H9 (cell line): Measurements from ENCODE around the gene TRH. TPM values are rescaled to one million over a fixed set of nuclear protein-coding genes. Genes with fewer than 3 reads are reported as not detected.

Experiments
- DNase-seq: peaks from one replicate; pipeline ENCODE4 v3.0.0-alpha.2; 2017
- H2AFZ ChIP-seq: one replicate; pipeline ENCODE4 v1.6.1; 2013; ENCODE audit warnings: mild to moderate bottlenecking, low read length, control low read depth, moderate library complexity
- H2AK5ac ChIP-seq: 2 replicates; pipeline ENCODE4 v1.6.1; 2013; ENCODE audit warnings: low read length, control low read depth, mixed read lengths; ENCODE audit not compliant: insufficient read length
- H2BK120ac ChIP-seq: one replicate; pipeline ENCODE4 v1.6.1; 2013; ENCODE audit warnings: low read depth, mild to moderate bottlenecking, low read length, control low read depth, inconsistent platforms; ENCODE audit not compliant: poor library complexity, severe bottlenecking
- H2BK12ac ChIP-seq: 2 replicates; pipeline ENCODE4 v1.6.1; 2013; ENCODE audit warnings: low read length, control low read depth, mixed read lengths, low read depth; ENCODE audit not compliant: insufficient read length
- H2BK15ac ChIP-seq: 2 replicates; pipeline ENCODE4 v1.6.1; 2013; ENCODE audit warnings: low read depth, low read length, control low read depth
- H2BK20ac ChIP-seq: one replicate; pipeline ENCODE4 v1.6.1; 2013; ENCODE audit warnings: low read depth, mild to moderate bottlenecking, low read length, control low read depth, inconsistent platforms; ENCODE audit not compliant: poor library complexity, severe bottlenecking
- H2BK5ac ChIP-seq: 2 replicates; pipeline ENCODE4 v1.6.1; 2013; ENCODE audit warnings: low read length, control low read depth, mixed read lengths; ENCODE audit not compliant: insufficient read length
- H3K14ac ChIP-seq: 2 replicates; pipeline ENCODE4 v1.6.1; 2013; ENCODE audit warnings: low read length, control low read depth; ENCODE audit not compliant: insufficient read depth
- H3K18ac ChIP-seq: 2 replicates; pipeline ENCODE4 v1.6.1; 2013; ENCODE audit warnings: low read depth, mild to moderate bottlenecking, mixed read lengths, low read length, control low read depth; ENCODE audit not compliant: insufficient read length
- H3K23ac ChIP-seq: 2 replicates; pipeline ENCODE4 v1.6.1; 2013; ENCODE audit warnings: low read length, control low read depth, mixed read lengths, low read depth; ENCODE audit not compliant: insufficient read length
- H3K23me2 ChIP-seq: 2 replicates; pipeline ENCODE4 v1.6.1; 2013; ENCODE audit warnings: low read depth, mild to moderate bottlenecking, mixed read lengths, low read length, control low read depth; ENCODE audit not compliant: insufficient read length, poor library complexity, severe bottlenecking
- H3K27ac ChIP-seq: 2 replicates; pipeline ENCODE4 v1.5.1; 2013; ENCODE audit warnings: low read length, control low read depth, mixed read lengths, low read depth; ENCODE audit not compliant: insufficient read length
- H3K27me3 ChIP-seq: 2 replicates; pipeline ENCODE4 v1.6.1; 2013; ENCODE audit warnings: low read length, control low read depth, inconsistent platforms; ENCODE audit not compliant: insufficient read depth
- H3K4ac ChIP-seq: 2 replicates; pipeline ENCODE4 v1.6.1; 2013; ENCODE audit warnings: low read depth, mild to moderate bottlenecking, control low read depth, inconsistent platforms, low read length, moderate library complexity
- H3K4me1 ChIP-seq: 2 replicates; pipeline ENCODE4 v1.6.1; 2013; ENCODE audit warnings: low read length, control low read depth, inconsistent platforms; ENCODE audit not compliant: insufficient read depth
- H3K4me2 ChIP-seq: 2 replicates; pipeline ENCODE4 v1.6.1; 2013; ENCODE audit warnings: low read length, control low read depth, mixed read lengths; ENCODE audit not compliant: insufficient read length, insufficient read depth
- H3K56ac ChIP-seq: 2 replicates; pipeline ENCODE4 v1.6.1; 2013; ENCODE audit warnings: low read depth, mild to moderate bottlenecking, mixed read lengths, low read length, control low read depth; ENCODE audit not compliant: insufficient read length
- H3K79me1 ChIP-seq: 2 replicates; pipeline ENCODE4 v1.6.1; 2013; ENCODE audit warnings: low read depth, mild to moderate bottlenecking, moderate library complexity, low read length, control low read depth, inconsistent platforms; ENCODE audit not compliant: insufficient read depth, poor library complexity, severe bottlenecking
- H3K79me2 ChIP-seq: 2 replicates; pipeline ENCODE4 v1.6.1; 2013; ENCODE audit warnings: low read length, control low read depth, inconsistent platforms; ENCODE audit not compliant: insufficient read depth
- H3K9ac ChIP-seq: 2 replicates; pipeline ENCODE4 v1.6.1; 2013; ENCODE audit warnings: low read length, control low read depth, mixed read lengths; ENCODE audit not compliant: insufficient read length; ENCODE audit errors: extremely low read depth
- H3K9me3 ChIP-seq: one replicate; pipeline ENCODE4 v1.6.1; 2013; ENCODE audit warnings: low read depth, low read length, inconsistent platforms; ENCODE audit not compliant: control insufficient read depth
- H3T11ph ChIP-seq: one replicate; pipeline ENCODE4 v1.6.1; 2013; ENCODE audit warnings: mild to moderate bottlenecking, low read length, control low read depth, inconsistent platforms
- H4K20me1 ChIP-seq: one replicate; pipeline ENCODE4 v1.6.1; 2013; ENCODE audit not compliant: control insufficient read depth, insufficient read length, insufficient read depth
- H4K5ac ChIP-seq: 2 replicates; pipeline ENCODE4 v1.6.1; 2013; ENCODE audit warnings: low read depth, mild to moderate bottlenecking, mixed read lengths, low read length, control low read depth; ENCODE audit not compliant: insufficient read length
- H4K8ac ChIP-seq: replicated peaks from 2 replicates; pipeline ENCODE4 v1.6.1; 2013; ENCODE audit warnings: low read length, control low read depth, mixed read lengths, low read depth; ENCODE audit not compliant: insufficient read length
- H4K91ac ChIP-seq: 2 replicates; pipeline ENCODE4 v1.6.1; 2013; ENCODE audit warnings: low read depth, mild to moderate bottlenecking, moderate library complexity, mixed read lengths, low read length, control low read depth; ENCODE audit not compliant: insufficient read length
- H3K27ac Mint-ChIP-seq, 3 experiments: 2 replicates in 2 of 3; 3 replicates in 1 of 3; pipeline ENCODE4 v1.8.0; 2020 to 2021; ENCODE audit warnings: mixed read lengths in 3 of 3, mild to moderate bottlenecking in 1 of 3, moderate library complexity in 1 of 3
- H3K27me3 Mint-ChIP-seq: 2 replicates; pipeline ENCODE4 v1.8.0; 2021; ENCODE audit warnings: low read depth, mild to moderate bottlenecking, moderate library complexity, mixed read lengths
- H3K36me3 Mint-ChIP-seq, 3 experiments: 2 replicates in 2 of 3; 3 replicates in 1 of 3; pipeline ENCODE4 v1.8.0; 2020 to 2021; ENCODE audit warnings: low read depth in 3 of 3, mixed read lengths in 3 of 3; ENCODE audit not compliant: insufficient read depth in 1 of 3
- H3K4me1 Mint-ChIP-seq, 2 experiments: 2 replicates each; pipeline ENCODE4 v1.8.0; 2020; ENCODE audit warnings: mixed read lengths in 2 of 2
- H3K4me3 Mint-ChIP-seq, 2 experiments: 2 replicates in 1 of 2; 3 replicates in 1 of 2; pipeline ENCODE4 v1.8.0; 2020 to 2021; ENCODE audit warnings: mild to moderate bottlenecking in 2 of 2, mixed read lengths in 2 of 2, moderate library complexity in 1 of 2
- H3K9me3 Mint-ChIP-seq, 2 experiments: 2 replicates in 1 of 2; 3 replicates in 1 of 2; pipeline ENCODE4 v1.8.0; 2020; ENCODE audit warnings: mild to moderate bottlenecking in 2 of 2, mixed read lengths in 2 of 2, moderate library complexity in 1 of 2
- WGBS: extraction: QIAGEN DNeasy Blood & Tissue Kit; methylation state at CpG from one replicate; pipeline ENCODE4 v1.1.7; 2013; ENCODE audit warnings: missing lambda C conversion rate, low lambda C conversion rate, mixed read lengths; ENCODE audit not compliant: insufficient read length; ENCODE audit errors: extremely low coverage; 5-methylcytosine and 5-hydroxymethylcytosine counted together
- total RNA-seq: library from RNA; stranded (reverse); gene quantifications from 2 replicates; pipeline ENCODE4 v1.2.1, GENCODE V29; 2021
- TF ChIP-seq, protein P1 (sequence below): fragments of 200-600 bp; sonication (generic); conservative IDR thresholded peaks from 3 replicates; pipeline ENCODE4 v1.8.0; 2021; ENCODE audit warnings: antibody characterized with exemption, mild to moderate bottlenecking

The TRH gene
- total RNA-seq, 1 experiment from 2014 or later = not detected

DNA sequence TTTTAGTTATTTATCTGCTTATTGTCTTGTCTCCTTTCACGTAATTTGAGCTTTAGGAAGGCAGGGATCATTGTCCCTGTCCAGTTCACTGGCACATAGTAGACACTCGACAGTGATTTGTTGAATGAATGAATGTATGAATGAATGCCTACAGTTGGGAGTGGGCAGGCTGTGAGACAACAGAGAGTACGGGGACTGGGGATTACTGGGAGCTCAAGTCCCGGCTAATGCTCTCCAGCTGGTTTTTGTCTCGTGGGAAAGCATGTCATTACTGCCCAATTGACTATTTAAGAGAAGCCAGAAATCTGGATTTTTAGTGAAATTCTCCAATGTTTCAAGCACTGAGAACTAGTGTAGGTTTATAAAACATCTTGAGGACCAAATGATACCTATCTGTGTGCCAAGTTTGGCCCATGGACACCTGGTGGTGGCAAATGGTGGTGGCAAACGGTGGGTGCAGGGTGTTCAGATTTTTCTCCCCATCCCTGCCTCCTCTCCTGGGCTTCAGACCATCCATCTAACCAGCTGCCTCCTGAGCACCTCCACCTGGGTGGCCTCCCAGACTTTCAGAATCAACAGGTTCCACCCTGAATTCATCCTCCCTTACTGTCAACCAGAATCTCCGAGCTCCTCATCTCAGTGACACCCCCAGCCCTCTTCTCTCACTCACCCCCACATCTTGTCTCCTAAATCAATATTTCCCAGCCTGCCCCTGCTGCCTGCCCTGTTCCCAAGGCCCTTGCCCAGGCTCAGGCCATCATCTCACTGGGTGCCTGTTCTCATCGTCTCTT is 36.2 kb upstream of the TRH start:
- Histone ChIP-seq H3K14ac (no peak overlapping the region), H3K4ac (no peak overlapping the region), H3K4me1 (no peaks in the 10 kb centered on the region), H2AK5ac (no peak overlapping the region), H2BK20ac (no peak overlapping the region), H3K23me2 (no peaks in the 10 kb centered on the region), H3K23ac (no peak overlapping the region), H3K27me3 (no peaks in the 10 kb centered on the region), H2BK15ac (no peak overlapping the region), H4K8ac (no peak overlapping the region), H4K20me1 (no peaks in the 10 kb centered on the region), H3K27ac (no peak overlapping the region), H3K9me3 (no peaks in the 10 kb centered on the region), H4K5ac (no peak overlapping the region), H2BK120ac (no peak overlapping the region), H3K18ac (no peak overlapping the region), H2BK12ac (no peak overlapping the region), H3K56ac (no peak overlapping the region), H3K79me2 (no peaks in the 10 kb centered on the region), H2AFZ (no peak overlapping the region), H3K79me1 (no peaks in the 10 kb centered on the region), H3K9ac (no peak overlapping the region), H3T11ph (no peak overlapping the region), H2BK5ac (no peak overlapping the region), H3K4me2 (no peak overlapping the region), H4K91ac (no peak overlapping the region)
- peaks cover 19% of the 10 kb centered on the region for H3K27me3 Mint-ChIP-seq
- H3K27ac Mint-ChIP-seq = no peak overlapping the region
- WGBS = no CpG with 5 or more reads among the region's 8 CpGs
- peaks cover 11 to 21% of the 10 kb centered on the region in 2 experiments for H3K4me1 Mint-ChIP-seq
- no peak for DNase-seq
- H3K36me3 Mint-ChIP-seq = no peaks in the 10 kb centered on the region
- H3K9me3 Mint-ChIP-seq = no peaks in the 10 kb centered on the region
- H3K4me3 Mint-ChIP-seq = no peak overlapping the region
- TF ChIP-seq, protein P1, sequence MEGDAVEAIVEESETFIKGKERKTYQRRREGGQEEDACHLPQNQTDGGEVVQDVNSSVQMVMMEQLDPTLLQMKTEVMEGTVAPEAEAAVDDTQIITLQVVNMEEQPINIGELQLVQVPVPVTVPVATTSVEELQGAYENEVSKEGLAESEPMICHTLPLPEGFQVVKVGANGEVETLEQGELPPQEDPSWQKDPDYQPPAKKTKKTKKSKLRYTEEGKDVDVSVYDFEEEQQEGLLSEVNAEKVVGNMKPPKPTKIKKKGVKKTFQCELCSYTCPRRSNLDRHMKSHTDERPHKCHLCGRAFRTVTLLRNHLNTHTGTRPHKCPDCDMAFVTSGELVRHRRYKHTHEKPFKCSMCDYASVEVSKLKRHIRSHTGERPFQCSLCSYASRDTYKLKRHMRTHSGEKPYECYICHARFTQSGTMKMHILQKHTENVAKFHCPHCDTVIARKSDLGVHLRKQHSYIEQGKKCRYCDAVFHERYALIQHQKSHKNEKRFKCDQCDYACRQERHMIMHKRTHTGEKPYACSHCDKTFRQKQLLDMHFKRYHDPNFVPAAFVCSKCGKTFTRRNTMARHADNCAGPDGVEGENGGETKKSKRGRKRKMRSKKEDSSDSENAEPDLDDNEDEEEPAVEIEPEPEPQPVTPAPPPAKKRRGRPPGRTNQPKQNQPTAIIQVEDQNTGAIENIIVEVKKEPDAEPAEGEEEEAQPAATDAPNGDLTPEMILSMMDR = peak; percentile 12; the same call in 2 of the 3 replicates
